Hindlimb muscle (tissue), 1 donor: Measurements from ENCODE around the gene RAC3. TPM values are rescaled to one million over a fixed set of nuclear protein-coding genes. Genes with fewer than 3 reads are reported as not detected.
A peak's percentile ranks its signal among the peaks of the same experiment; 100 is the strongest.

Experiments used
- DNase-seq: peaks from one replicate; pipeline ENCODE4 v3.0.0-alpha.2; 2013
- polyA plus RNA-seq: library from polyadenylated mRNA; unstranded; fragments of 120-200 nt; gene quantifications from one replicate; pipeline ENCODE4 v1.2.1, GENCODE V29; 2013; ENCODE audit not compliant: insufficient read length

Gene RAC3
- polyA plus RNA-seq, 1 donor = 7.1 TPM

DNA sequence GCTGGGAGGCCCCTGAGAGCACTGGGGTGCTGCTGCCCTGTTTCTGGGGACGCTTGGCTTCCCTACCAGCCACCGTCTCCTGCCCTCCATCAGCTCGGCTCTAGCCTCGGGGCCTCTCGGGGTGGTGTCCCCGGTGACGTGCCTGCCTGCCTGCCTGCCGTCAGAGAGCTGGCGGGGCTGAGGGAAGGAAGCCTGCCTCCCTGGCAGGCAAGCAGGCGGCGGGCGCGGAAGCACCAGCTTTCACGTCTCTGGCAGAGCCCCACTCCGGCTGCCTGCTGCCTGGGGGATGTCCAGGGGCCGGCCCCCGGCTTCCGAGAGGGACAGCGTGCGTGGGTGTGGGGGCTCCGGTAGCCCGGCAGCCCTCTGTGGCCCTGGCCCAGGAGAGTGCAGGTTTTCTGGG is 18.1 kb upstream of the RAC3 start:
- DNase-seq = no peak

DNA sequence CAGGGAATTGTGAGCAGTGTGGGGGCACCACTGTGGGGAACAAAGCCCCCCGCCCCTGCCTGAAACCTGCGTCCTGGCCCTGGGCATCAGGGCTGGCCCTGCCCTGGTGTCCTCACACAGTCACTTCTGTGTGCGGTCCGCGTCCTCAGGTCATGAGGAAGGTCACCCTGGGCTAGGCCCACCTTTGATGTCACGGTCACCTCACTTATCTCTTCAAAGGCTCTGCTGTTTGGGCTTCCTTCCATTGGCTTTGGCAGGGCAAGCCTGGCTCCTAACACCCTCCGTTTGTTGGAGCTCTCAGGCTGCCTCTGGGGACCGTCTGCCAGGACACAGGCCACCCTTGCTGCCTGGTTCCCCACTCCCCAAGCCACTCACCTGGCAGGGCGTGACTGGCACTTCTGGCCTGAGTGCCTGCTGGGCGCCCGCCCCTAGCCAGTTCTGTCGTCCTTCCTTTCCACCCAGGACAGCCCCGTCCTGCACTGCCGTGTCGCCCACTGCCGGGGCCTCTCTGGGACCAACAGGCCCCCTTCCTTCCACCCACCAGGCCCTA is 17.6 kb upstream of the RAC3 start:
- DNase-seq = no peak

- DNase-seq = no peak
Measured at GRCh38 chr17:82014432-82014831, 17.0 kb upstream of the RAC3 start.

DNA sequence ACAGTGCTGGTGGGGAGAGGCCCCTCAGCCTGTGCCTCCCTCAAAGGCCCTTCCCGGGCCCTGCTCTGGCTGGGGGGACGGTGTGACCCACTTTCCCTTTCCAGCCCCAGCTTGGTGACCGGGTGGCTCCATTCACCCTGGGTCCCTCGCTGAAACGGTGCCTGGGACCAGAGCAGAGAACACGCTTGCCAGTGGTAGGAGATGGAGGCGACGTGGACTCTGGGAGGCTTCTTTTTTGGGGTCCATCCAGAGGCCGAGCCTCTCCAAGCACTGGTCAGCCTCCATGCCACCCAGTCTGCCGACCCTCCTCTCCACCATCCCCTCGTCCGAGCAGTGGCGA is 16.5 kb upstream of the RAC3 start:
- DNase-seq = no peak

GRCh38 chr17:82015311-82015971 is 16.0 kb upstream of the RAC3 start:
- no peak for DNase-seq

GRCh38 chr17:82016061-82016874 is 15.2 kb upstream of the RAC3 start:
- DNase-seq = no peak

GRCh38 chr17:82016875-82017459 is 14.5 kb upstream of the RAC3 start:
- DNase-seq = no peak

DNA sequence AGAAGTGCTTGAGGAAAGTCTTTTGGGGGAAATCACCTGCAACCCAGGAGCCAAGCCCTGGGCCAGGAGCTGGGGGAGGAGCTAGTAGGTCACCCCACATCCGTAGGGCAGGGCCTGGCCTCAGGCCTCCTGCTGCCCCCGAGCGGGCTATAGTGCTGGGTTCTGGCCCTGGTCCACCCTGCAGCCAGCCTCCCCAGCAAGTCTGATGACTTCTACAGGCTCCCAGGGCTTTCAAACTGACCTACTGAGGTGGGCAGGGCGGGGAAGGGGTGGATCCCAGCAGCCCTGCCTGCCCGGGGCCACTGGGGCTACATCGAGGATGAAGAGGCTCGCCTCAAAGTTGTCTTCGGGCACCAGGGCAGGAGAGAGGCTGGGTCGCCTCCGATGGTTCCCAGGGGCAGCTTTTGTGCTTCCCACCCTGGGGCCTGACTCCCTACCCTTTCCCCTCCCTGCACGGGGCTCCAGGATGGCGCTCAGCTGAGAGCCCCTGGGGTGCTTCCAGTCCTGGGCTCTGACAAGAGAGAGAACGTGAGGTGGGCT is 13.8 kb upstream of the RAC3 start:
- DNase-seq = no peak

DNA sequence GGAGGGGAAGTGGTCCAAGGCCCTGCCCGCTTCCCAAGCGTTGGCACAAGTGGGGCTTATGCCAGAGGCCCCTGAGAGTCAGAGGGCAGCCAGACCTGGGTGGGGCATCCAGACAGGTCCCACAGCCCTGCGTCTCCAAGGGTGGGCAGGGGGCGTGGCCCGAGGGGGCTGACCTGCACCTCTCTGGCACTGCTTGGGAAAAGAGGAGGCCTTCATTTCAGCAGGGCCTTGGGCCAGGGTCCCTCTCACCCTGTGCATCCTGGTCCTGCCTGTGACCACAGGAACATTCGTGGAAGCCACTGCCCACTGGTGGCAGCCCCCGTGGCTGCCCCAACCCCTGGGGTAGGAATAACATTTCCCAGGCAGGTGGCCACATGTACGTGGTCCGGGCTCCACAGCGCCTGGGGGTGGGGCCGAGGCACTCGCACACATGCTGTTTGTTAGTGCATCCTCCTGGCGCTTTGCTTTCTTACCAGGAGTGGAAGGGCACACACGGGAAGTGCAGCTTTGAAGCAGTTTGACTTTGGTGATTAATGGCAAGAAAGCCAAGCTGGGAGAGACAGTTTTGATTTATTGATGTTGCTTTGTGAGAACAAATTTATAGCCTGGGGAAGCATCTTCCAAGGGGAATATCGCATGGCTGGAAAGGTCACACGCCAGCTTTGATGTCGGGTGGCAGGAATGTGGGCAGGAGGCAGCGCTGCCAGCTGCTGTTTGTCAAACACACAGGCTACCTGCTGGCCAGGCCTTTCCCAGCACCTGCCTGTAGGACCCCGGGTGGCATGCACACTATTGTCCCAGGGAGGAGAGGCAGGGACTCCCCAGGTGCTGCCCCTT is 13.1 kb upstream of the RAC3 start:
- no peak for DNase-seq

GRCh38 chr17:82018989-82019689 is 12.3 kb upstream of the RAC3 start:
- DNase-seq = no peak

GRCh38 chr17:82019690-82020571 is 11.5 kb upstream of the RAC3 start:
- no peak for DNase-seq

DNA sequence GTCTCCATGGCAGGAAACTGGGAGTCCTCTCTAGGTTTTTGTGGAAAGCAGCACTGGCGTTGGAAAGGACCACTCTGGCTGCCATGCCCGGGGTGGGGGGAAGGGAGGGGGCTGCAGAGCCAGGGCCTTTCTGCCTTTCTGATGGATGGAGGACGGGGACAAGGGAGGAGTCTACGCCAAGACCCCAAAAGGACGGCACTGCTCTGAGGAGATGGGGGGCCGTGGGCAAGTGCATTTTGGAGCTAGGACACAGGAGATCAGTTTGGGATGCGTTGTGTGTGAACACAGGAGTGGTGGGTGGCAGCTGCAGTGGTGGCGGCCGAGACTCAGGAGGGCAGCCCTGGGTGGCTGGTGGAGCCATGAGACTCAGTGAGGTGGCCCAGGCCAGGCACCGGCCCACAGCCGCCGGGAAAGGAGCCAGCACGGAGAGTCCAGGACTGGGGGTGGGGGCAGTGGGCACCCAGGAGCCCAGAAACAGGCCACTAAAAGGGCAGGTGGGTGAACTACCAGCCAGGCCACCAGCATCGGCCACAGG is 10.8 kb upstream of the RAC3 start:
- DNase-seq = no peak

DNA sequence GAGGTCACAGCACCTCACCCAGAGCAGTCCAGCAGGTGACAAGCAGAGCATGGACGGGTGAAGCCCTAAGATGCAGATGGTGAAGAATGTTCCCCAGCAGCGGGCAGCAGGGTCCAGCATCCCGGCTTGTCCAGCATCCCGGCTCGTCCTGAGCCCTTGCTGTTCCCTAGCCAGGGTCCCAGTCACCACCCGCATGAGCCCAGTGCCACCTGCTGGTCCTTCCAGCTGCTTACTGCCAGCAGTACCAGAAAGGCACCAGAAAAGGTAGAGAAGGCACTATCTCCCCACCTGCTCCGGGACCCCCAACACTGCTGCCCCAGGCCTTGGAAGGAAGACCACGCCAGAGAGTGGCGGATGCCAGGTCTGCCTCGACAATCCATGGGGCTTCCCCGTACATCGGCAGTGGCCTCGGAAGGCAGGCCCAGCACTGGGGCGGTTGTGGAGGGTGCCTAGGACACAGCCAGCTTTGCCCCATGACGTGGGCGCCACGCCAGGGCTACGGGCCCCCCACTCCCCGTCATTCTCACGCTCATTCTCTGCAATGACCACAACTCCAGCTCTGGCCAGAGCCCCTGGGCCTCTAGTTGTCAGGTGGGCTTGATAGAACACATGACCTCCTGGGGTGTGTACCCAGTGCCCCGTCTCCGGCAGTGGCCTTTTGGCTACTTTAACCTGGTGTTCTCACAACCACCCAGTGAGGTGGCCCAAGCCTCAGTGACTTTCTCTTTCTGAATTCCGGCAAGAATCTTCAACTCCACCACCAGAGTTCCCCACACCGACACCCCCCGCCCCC is 10.2 kb upstream of the RAC3 start:
- DNase-seq = peak; percentile 61

GRCh38 chr17:82021900-82022309 is 9.6 kb upstream of the RAC3 start:
- no peak for DNase-seq

DNA sequence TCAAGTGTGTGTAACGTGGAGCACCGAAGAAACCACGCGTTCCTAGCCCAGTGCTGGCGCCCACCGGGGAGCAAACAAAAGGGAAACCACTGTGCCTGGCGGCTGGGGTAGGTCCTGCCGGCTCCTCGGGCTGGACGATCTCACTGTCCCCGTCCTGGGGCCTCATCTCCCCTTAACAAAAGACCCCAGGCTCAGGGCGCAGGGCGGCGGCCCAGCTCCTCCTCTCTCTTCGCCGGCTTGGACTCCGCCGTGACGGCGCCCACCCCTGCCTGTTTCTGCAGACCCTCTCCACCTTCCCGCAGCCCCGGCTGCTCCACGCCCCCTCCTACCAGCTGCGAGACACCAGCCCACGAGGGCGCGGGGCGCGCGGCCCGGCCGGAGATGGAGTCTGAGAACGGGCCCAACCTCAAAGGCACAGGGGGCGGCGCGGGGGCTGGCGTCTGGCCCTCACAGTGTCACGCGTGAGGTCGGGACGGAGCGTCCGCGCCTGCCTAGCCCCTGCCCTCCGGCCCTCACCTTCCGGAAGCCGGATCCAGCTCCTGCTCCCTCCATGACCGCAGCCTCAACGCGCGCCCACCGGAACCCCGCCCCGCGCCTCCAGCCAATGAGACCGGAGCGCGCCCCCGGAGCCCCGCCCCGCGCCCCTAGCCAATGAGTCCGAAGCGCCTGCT is 9.0 kb upstream of the RAC3 start, which contains the start of gene CENPX:
Gene CENPX (minus strand): TSS at position 569 of the 671 bp plus-strand sequence. CDS start 17 bp downstream, at position 552.
- DNase-seq = no peak

DNA sequence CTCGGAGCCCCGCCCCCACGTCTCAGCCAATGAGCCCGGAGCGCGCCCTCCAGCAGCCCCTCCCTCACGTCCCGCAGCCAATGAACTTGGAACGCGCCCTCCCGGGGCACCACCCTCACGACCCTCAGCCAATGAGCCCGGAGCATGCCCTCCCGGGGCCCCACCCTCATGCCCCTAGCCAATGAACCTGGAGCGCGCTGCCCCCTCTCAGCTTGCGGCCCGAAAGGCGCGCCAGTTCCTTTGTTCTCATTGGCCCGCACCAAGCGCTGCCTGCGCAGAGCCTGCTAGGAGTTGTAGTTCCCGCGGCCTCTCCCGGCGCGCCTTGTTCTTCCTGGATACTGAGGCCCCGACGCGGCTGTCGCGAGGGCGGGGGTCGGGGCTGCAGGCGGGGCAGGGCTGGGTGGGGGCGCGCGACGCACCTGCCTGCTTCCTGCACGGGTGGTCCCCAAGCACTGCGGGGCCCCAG is 8.5 kb upstream of the RAC3 start, which contains the start of gene LRRC45:
Gene LRRC45 (plus strand): TSS at position 325 of the 466 bp plus-strand sequence. CDS start 339 bp downstream, outside the sequence.
- peak; percentile 99 for DNase-seq

GRCh38 chr17:82023447-82024241 is 7.8 kb upstream of the RAC3 start:
- DNase-seq = no peak

GRCh38 chr17:82024859-82025258 is 6.6 kb upstream of the RAC3 start:
- no peak for DNase-seq
